Right lung (tissue), 5 donors: Measurements from ENCODE around the gene TANK. TPM values are rescaled to one million over a fixed set of nuclear protein-coding genes. Genes with fewer than 3 reads are reported as not detected.
"Not testable (repeated sequence)": the region's sequence is repeated elsewhere in the genome, so short reads cannot be mapped to it uniquely, and the experiment has no call there.

Experiments used
- DNase-seq, 2 donors: peaks; one replicate each; pipeline ENCODE4 v3.0.0-alpha.2; 2013
- polyA plus RNA-seq, 5 donors: library from polyadenylated mRNA; unstranded; fragments of 120-200 nt; gene quantifications; one replicate each; pipeline versions ENCODE4 v1.2.1 to v1.2.3, GENCODE V29; 2013; ENCODE audit warnings: inconsistent platforms in 1 of 5, low replicate concordance in 1 of 5; ENCODE audit not compliant: insufficient read length in 5 of 5, insufficient read depth in 1 of 5

The TANK gene
- polyA plus RNA-seq, 5 donors, result 42.0 to 81.0 (median 61.0) TPM

GRCh38 chr2:161131804-161132203, 28.4 kb upstream of the TANK start:
- DNase-seq, result no peak

GRCh38 chr2:161132384-161132783, 27.8 kb upstream of the TANK start:
- not testable (repeated sequence) for DNase-seq

GRCh38 chr2:161133366-161133765, 26.9 kb upstream of the TANK start:
- no peak for DNase-seq

GRCh38 chr2:161134547-161135518, 25.4 kb upstream of the TANK start:
- DNase-seq, result no peak

- DNase-seq, result no peak
These were observed 24.2 kb upstream of the TANK start for GRCh38 chr2:161135951-161136593.

- DNase-seq, result no peak
These were observed 23.4 kb upstream of the TANK start for GRCh38 chr2:161136696-161137324.

GRCh38 chr2:161138429-161138828, 21.8 kb upstream of the TANK start:
- DNase-seq, result no peak

- DNase-seq, result no peak
These were observed 20.9 kb upstream of the TANK start for GRCh38 chr2:161139098-161139987.

GRCh38 chr2:161141033-161141432, 19.2 kb upstream of the TANK start:
- no peak for DNase-seq

- DNase-seq, result no peak
These were observed 13.9 kb upstream of the TANK start for GRCh38 chr2:161146209-161146775.

- DNase-seq, result no peak
These were observed 13.2 kb upstream of the TANK start for GRCh38 chr2:161146996-161147395.

GRCh38 chr2:161147856-161148255, 12.4 kb upstream of the TANK start:
- DNase-seq, result no peak

GRCh38 chr2:161150704-161151103, 9.5 kb upstream of the TANK start:
- DNase-seq, result no peak

GRCh38 chr2:161152302-161152701, 7.9 kb upstream of the TANK start:
- no peak for DNase-seq

- no peak for DNase-seq
These were observed 1.3 kb upstream of the TANK start for GRCh38 chr2:161158882-161159281.

GRCh38 chr2:161159456-161160225, 587 bp upstream of the TANK start:
- no peak for DNase-seq

GRCh38 chr2:161161074-161161706, 962 bp downstream of the TANK start:
- DNase-seq, result no peak

GRCh38 chr2:161163440-161163839, 3.2 kb downstream of the TANK start:
- no peak for DNase-seq

- no peak for DNase-seq
These were observed 3.9 kb downstream of the TANK start for GRCh38 chr2:161164161-161164560.

GRCh38 chr2:161165266-161165665, 5.0 kb downstream of the TANK start:
- no peak for DNase-seq
